ENCODE data around the gene ABCB8.
"Not testable (repeated sequence)": the region's sequence is repeated elsewhere in the genome, so short reads cannot be mapped to it uniquely, and the experiment has no call there.

ABCB8 gene

GRCh38 chr7:151038951-151039849 is 10.9 kb downstream of the ABCB8 start:
- Histone ChIP-seq H3K36me3 (ENCODE audit: control insufficient read depth in 1 of 2, insufficient read depth in 2 of 2, low read length in 2 of 2) (peaks cover 26 to 72% of the 10 kb centered on the region in 2 donors), H3K4me3 (ENCODE audit: low read depth in 1 of 2, low read length in 2 of 2) (no peak overlapping the region), H3K27me3 (ENCODE audit: low read depth, low read length) (no peaks in the 10 kb centered on the region), H3K4me1 (ENCODE audit: control insufficient read depth in 1 of 2, insufficient read depth in 2 of 2, low read length in 2 of 2) (peaks cover 8 to 14% of the 10 kb centered on the region in 2 donors), H3K27ac (ENCODE audit: low read length) (no peak overlapping the region), H3K9me3 (ENCODE audit: control insufficient read depth in 1 of 2, low read length in 2 of 2) (no peaks in the 10 kb centered on the region)

DNA sequence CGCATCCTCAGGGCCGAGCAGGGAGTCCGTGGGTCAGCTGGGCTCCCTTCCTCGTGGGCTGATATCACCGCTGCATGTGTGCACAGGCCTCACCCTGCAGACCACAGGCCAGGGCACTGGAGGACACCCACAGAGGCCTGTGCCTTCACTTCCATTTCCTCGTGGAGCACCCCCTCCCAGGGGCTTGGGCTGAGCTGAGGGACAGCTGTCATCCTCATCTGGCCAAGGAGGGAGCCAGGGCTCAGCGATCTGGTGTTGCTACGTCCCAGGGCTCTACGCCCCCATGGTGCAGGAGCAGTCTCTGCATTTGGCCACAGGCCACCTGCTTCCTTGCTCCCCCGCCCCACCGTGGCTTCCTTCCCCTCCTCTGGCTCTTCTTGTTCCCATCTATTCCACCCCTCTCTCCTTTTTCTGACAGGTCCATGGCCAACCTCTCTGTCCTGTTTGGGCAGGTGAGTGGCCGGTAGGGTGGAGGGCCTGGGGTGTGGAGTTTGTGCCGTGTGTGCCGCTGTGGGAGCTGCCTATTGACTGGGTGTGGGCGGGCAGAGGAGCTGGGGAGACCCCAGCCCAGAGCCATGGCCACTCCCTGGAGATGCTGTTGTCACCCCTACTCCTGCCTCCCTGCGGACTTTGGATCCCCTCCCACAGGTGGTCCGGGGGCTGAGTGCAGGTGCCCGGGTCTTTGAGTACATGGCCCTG is 11.7 kb downstream of the ABCB8 start:
- H3K27me3 ChIP-seq (ENCODE audit: low read depth, low read length), result no peaks in the 10 kb centered on the region
- H3K36me3 ChIP-seq (ENCODE audit: control insufficient read depth in 1 of 2, insufficient read depth in 2 of 2, low read length in 2 of 2), result peaks cover 20 to 72% of the 10 kb centered on the region in 2 donors
- peaks cover 8 to 14% of the 10 kb centered on the region in 2 donors for H3K4me1 ChIP-seq (ENCODE audit: control insufficient read depth in 1 of 2, insufficient read depth in 2 of 2, low read length in 2 of 2)
- H3K9me3 ChIP-seq (ENCODE audit: control insufficient read depth in 1 of 2, low read length in 2 of 2), result no peaks in the 10 kb centered on the region
- no peak overlapping the region for H3K4me3 ChIP-seq (ENCODE audit: low read depth in 1 of 2, low read length in 2 of 2)
- H3K27ac ChIP-seq (ENCODE audit: low read length), result no peak overlapping the region

- H3K4me3 ChIP-seq (ENCODE audit: low read depth in 1 of 2, low read length in 2 of 2), result no peak overlapping the region
- no peak overlapping the region for H3K27ac ChIP-seq (ENCODE audit: low read length)
Measured at GRCh38 chr7:151040616-151041375, 12.5 kb downstream of the ABCB8 start.

DNA sequence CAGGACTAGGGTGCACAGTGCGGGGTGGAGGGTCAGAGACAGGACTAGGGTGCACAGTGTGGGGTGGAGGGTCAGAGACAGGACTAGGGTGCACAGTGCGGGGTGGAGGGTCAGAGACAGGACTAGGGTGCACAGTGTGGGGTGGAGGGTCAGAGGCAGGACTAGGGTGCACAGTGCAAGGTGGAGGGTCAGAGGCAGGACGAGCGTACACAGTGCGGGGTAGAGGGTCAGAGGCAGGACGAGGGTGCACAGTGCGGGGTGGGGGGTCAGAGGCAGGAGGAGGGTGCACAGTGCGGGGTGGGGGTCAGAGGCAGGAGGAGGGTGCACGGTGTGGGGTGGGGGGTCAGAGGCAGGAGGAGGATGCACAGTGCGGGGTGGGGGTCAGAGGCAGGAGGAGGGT is 15.2 kb downstream of the ABCB8 start:
- H3K4me1 ChIP-seq (ENCODE audit: control insufficient read depth in 1 of 2, insufficient read depth in 2 of 2, low read length in 2 of 2), result peaks cover 8 to 24% of the 10 kb centered on the region in 2 donors
- H3K9me3 ChIP-seq (ENCODE audit: control insufficient read depth in 1 of 2, low read length in 2 of 2); H3K27ac ChIP-seq (ENCODE audit: low read length); H3K27me3 ChIP-seq (ENCODE audit: low read depth, low read length); H3K4me3 ChIP-seq (ENCODE audit: low read depth in 1 of 2, low read length in 2 of 2): not testable (repeated sequence)
- H3K36me3 ChIP-seq (ENCODE audit: control insufficient read depth in 1 of 2, insufficient read depth in 2 of 2, low read length in 2 of 2), result peaks cover 0 to 58% of the 10 kb centered on the region in 2 donors

More at GRCh38 chr7:151040616-151041375, 12.5 kb downstream of the ABCB8 start:
- H3K9me3 ChIP-seq (ENCODE audit: control insufficient read depth in 1 of 2, low read length in 2 of 2), result no peaks in the 10 kb centered on the region
- H3K27me3 ChIP-seq (ENCODE audit: low read depth, low read length), result no peaks in the 10 kb centered on the region
- peaks cover 12 to 72% of the 10 kb centered on the region in 2 donors for H3K36me3 ChIP-seq (ENCODE audit: control insufficient read depth in 1 of 2, insufficient read depth in 2 of 2, low read length in 2 of 2)
- peaks cover 8 to 14% of the 10 kb centered on the region in 2 donors for H3K4me1 ChIP-seq (ENCODE audit: control insufficient read depth in 1 of 2, insufficient read depth in 2 of 2, low read length in 2 of 2)

DNA sequence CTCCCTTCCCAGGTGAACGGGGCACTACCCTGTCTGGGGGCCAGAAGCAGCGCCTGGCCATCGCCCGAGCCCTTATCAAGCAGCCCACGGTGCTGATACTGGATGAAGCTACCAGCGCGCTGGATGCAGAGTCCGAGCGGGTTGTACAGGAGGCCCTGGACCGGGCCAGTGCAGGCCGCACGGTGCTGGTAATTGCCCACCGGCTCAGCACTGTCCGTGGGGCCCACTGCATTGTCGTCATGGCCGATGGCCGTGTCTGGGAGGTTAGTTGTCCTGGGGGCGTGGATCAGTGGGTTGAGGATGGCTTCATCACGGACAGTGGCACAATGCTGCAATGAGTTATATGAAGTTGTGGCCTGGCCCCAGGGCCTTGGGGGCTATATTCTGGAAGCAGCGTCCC is 15.7 kb downstream of the ABCB8 start:
- no peak overlapping the region for H3K27ac ChIP-seq (ENCODE audit: low read length)
- no peaks in the 10 kb centered on the region for H3K27me3 ChIP-seq (ENCODE audit: low read depth, low read length)
- peaks cover 6 to 19% of the 10 kb centered on the region in 2 donors for H3K4me1 ChIP-seq (ENCODE audit: control insufficient read depth in 1 of 2, insufficient read depth in 2 of 2, low read length in 2 of 2)
- H3K9me3 ChIP-seq (ENCODE audit: control insufficient read depth in 1 of 2, low read length in 2 of 2), result no peaks in the 10 kb centered on the region
- no peak overlapping the region for H3K4me3 ChIP-seq (ENCODE audit: low read depth in 1 of 2, low read length in 2 of 2)
- peaks cover 0 to 54% of the 10 kb centered on the region in 2 donors for H3K36me3 ChIP-seq (ENCODE audit: control insufficient read depth in 1 of 2, insufficient read depth in 2 of 2, low read length in 2 of 2)

GRCh38 chr7:151045262-151045661 is 17.0 kb downstream of the ABCB8 start:
- H3K4me1 ChIP-seq (ENCODE audit: control insufficient read depth in 1 of 2, insufficient read depth in 2 of 2, low read length in 2 of 2), result peaks cover 0 to 10% of the 10 kb centered on the region in 2 donors
- H3K4me3 ChIP-seq (ENCODE audit: low read depth in 1 of 2, low read length in 2 of 2), result no peak overlapping the region
- no peak overlapping the region for H3K27ac ChIP-seq (ENCODE audit: low read length)
- peaks cover 0 to 54% of the 10 kb centered on the region in 2 donors for H3K36me3 ChIP-seq (ENCODE audit: control insufficient read depth in 1 of 2, insufficient read depth in 2 of 2, low read length in 2 of 2)
- peaks cover under 1% of the 10 kb centered on the region for H3K27me3 ChIP-seq (ENCODE audit: low read depth, low read length)
- no peaks in the 10 kb centered on the region for H3K9me3 ChIP-seq (ENCODE audit: control insufficient read depth in 1 of 2, low read length in 2 of 2)

- no peak overlapping the region for H3K27ac ChIP-seq (ENCODE audit: low read length)
- H3K27me3 ChIP-seq (ENCODE audit: low read depth, low read length), result peaks cover 6% of the 10 kb centered on the region
- no peak overlapping the region for H3K4me3 ChIP-seq (ENCODE audit: low read depth in 1 of 2, low read length in 2 of 2)
- H3K9me3 ChIP-seq (ENCODE audit: control insufficient read depth in 1 of 2, low read length in 2 of 2), result no peaks in the 10 kb centered on the region
- peaks cover 0 to 50% of the 10 kb centered on the region in 2 donors for H3K36me3 ChIP-seq (ENCODE audit: control insufficient read depth in 1 of 2, insufficient read depth in 2 of 2, low read length in 2 of 2)
- peaks cover 0 to 15% of the 10 kb centered on the region in 2 donors for H3K4me1 ChIP-seq (ENCODE audit: control insufficient read depth in 1 of 2, insufficient read depth in 2 of 2, low read length in 2 of 2)
Measured at GRCh38 chr7:151045967-151046366, 17.7 kb downstream of the ABCB8 start.

- Histone ChIP-seq H3K4me3 (ENCODE audit: low read depth in 1 of 2, low read length in 2 of 2) (no peak overlapping the region), H3K4me1 (ENCODE audit: control insufficient read depth in 1 of 2, insufficient read depth in 2 of 2, low read length in 2 of 2) (peaks cover 0 to 19% of the 10 kb centered on the region in 2 donors), H3K9me3 (ENCODE audit: control insufficient read depth in 1 of 2, low read length in 2 of 2) (no peaks in the 10 kb centered on the region), H3K36me3 (ENCODE audit: control insufficient read depth in 1 of 2, insufficient read depth in 2 of 2, low read length in 2 of 2) (peaks cover 0 to 42% of the 10 kb centered on the region in 2 donors), H3K27me3 (ENCODE audit: low read depth, low read length) (peaks cover 6% of the 10 kb centered on the region), H3K27ac (ENCODE audit: low read length) (no peak overlapping the region)
Measured at GRCh38 chr7:151046603-151047573, 18.6 kb downstream of the ABCB8 start.

GRCh38 chr7:151047976-151048815 is 19.9 kb downstream of the ABCB8 start, which contains the start of gene ASIC3:
Gene ASIC3 (plus strand): TSS chr7:151048531. CDS start chr7:151048886, 355 bp downstream.
- peaks cover 6% of the 10 kb centered on the region for H3K27me3 ChIP-seq (ENCODE audit: low read depth, low read length)
- no peaks in the 10 kb centered on the region for H3K9me3 ChIP-seq (ENCODE audit: control insufficient read depth in 1 of 2, low read length in 2 of 2)
- peaks cover 0 to 19% of the 10 kb centered on the region in 2 donors for H3K4me1 ChIP-seq (ENCODE audit: control insufficient read depth in 1 of 2, insufficient read depth in 2 of 2, low read length in 2 of 2)
- no peak within 1 kb of the TSS for H3K27ac ChIP-seq (ENCODE audit: low read length)
- H3K4me3 ChIP-seq (ENCODE audit: low read depth in 1 of 2, low read length in 2 of 2), result no peak within 1 kb of the TSS
- H3K36me3 ChIP-seq (ENCODE audit: control insufficient read depth in 1 of 2, insufficient read depth in 2 of 2, low read length in 2 of 2), result peaks cover 0 to 29% of the 10 kb centered on the region in 2 donors

All from muscle layer of duodenum (tissue), 2 donors.